ENCODE measurements around the gene TDRD7. TPM values are rescaled to one million over a fixed set of nuclear protein-coding genes. Genes with fewer than 3 reads are reported as not detected.

TDRD7 gene
- total RNA-seq, 1 donor from 2014 or later = 20.4 TPM

DNA sequence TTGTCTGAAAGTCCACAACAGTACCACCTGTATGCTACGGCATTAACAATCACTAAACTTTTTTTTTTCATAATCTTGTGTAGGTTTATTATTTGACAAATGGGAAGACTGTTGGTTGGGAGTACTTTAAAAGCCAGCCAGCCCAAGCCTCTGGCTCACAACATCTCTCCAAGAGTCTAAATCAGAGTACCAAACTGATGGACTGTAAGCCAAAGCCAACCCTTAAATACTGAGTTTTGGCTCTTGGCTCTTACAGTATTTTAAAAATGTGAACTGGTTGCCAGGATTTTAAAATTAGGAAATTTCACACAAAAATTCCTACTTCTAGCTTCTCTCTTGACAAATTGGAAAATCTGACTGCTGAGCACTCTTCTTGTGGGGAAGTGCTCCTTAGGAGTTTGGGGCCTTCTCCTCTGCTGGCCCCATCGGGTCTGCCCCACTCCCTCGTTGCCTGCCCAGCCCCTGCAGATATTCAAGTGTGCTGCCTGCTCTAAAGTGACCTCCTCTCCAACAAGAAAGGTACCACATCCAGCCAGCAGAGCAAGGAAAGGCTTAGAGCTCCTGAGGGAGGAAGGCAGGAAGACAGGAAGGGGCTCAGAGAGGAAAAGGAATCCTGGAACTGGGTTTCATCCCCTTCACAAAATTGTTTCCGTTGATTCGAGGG lies 67.7 kb downstream of the TDRD7 start:
- Mint-ChIP-seq H3K27ac (ENCODE audit: unreplicated experiment) (no peak overlapping the region), H3K36me3 (ENCODE audit: low read depth, unreplicated experiment) (peaks cover 12% of the 10 kb centered on the region), H3K4me1 (ENCODE audit: low read depth, unreplicated experiment) (peaks cover 4% of the 10 kb centered on the region), H3K9me3 (ENCODE audit: unreplicated experiment) (no peaks in the 10 kb centered on the region), H3K27me3 (ENCODE audit: low read depth, unreplicated experiment) (no peaks in the 10 kb centered on the region), H3K4me3 (ENCODE audit: unreplicated experiment) (no peak overlapping the region)
- DNase-seq (ENCODE audit: low read depth) = no peak
- Histone ChIP-seq H3K9me3 (ENCODE audit: insufficient read depth, low read depth, low read length) (no peaks in the 10 kb centered on the region), H3K27me3 (ENCODE audit: insufficient read depth, low read length) (no peaks in the 10 kb centered on the region), H3K27ac (ENCODE audit: low read depth, low read length) (no peak overlapping the region), H3K4me3 (ENCODE audit: insufficient read depth, low read depth, low read length) (no peak overlapping the region), H3K4me2 (ENCODE audit: low read length) (no peak overlapping the region), H3K4me1 (ENCODE audit: insufficient read depth, low read length) (no peaks in the 10 kb centered on the region), H3K79me2 (ENCODE audit: insufficient read depth, low read length) (no peaks in the 10 kb centered on the region), H4K20me1 (ENCODE audit: insufficient read depth, low read length) (no peaks in the 10 kb centered on the region), H3K36me3 (ENCODE audit: insufficient read depth, low read length) (no peaks in the 10 kb centered on the region), H2AFZ (ENCODE audit: low read depth, low read length) (no peak overlapping the region), H3K9ac (ENCODE audit: low read length) (no peak overlapping the region)
- TF ChIP-seq, protein P1, sequence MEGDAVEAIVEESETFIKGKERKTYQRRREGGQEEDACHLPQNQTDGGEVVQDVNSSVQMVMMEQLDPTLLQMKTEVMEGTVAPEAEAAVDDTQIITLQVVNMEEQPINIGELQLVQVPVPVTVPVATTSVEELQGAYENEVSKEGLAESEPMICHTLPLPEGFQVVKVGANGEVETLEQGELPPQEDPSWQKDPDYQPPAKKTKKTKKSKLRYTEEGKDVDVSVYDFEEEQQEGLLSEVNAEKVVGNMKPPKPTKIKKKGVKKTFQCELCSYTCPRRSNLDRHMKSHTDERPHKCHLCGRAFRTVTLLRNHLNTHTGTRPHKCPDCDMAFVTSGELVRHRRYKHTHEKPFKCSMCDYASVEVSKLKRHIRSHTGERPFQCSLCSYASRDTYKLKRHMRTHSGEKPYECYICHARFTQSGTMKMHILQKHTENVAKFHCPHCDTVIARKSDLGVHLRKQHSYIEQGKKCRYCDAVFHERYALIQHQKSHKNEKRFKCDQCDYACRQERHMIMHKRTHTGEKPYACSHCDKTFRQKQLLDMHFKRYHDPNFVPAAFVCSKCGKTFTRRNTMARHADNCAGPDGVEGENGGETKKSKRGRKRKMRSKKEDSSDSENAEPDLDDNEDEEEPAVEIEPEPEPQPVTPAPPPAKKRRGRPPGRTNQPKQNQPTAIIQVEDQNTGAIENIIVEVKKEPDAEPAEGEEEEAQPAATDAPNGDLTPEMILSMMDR (IDR thresholded peaks at IDR 0.05; ENCODE audit: insufficient read depth, low read depth, low read length) = no peak
- TF ChIP-seq EZH2 (IDR thresholded peaks at IDR 0.05; ENCODE audit: insufficient read depth, low read length) = no peak
- no peak for FAIRE-seq

DNA sequence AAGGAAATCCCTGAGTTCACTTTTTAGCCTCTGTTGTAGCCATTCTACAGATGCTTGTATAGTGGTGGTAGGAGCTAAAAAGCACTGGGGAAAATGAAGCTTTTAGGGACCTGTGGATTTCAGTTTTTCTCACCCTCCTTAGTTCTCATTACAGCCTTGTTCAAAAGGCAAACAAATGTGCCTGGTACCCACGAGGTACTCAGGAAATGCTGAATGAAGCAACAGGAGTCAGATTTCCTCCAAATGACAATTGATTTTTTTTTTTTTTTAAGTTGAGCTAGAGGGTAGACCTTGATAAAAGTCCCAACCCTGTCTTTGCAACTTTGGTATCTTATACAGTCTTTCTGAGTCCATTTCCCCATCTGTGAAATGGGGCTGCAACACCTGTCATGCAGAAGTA lies 68.3 kb downstream of the TDRD7 start:
- no peaks in the 10 kb centered on the region for H4K20me1 ChIP-seq (ENCODE audit: insufficient read depth, low read length)
- H3K4me3 Mint-ChIP-seq (ENCODE audit: unreplicated experiment) = no peak overlapping the region
- no peaks in the 10 kb centered on the region for H3K36me3 ChIP-seq (ENCODE audit: insufficient read depth, low read length)
- FAIRE-seq = no peak
- H2AFZ ChIP-seq (ENCODE audit: low read depth, low read length) = no peak overlapping the region
- H3K27me3 Mint-ChIP-seq (ENCODE audit: low read depth, unreplicated experiment) = no peaks in the 10 kb centered on the region
- no peaks in the 10 kb centered on the region for H3K4me1 ChIP-seq (ENCODE audit: insufficient read depth, low read length)
- peaks cover 12% of the 10 kb centered on the region for H3K36me3 Mint-ChIP-seq (ENCODE audit: low read depth, unreplicated experiment)
- H3K79me2 ChIP-seq (ENCODE audit: insufficient read depth, low read length) = no peaks in the 10 kb centered on the region
- H3K9ac ChIP-seq (ENCODE audit: low read length) = no peak overlapping the region
- H3K9me3 Mint-ChIP-seq (ENCODE audit: unreplicated experiment) = no peaks in the 10 kb centered on the region
- H3K27ac Mint-ChIP-seq (ENCODE audit: unreplicated experiment) = no peak overlapping the region
- H3K4me3 ChIP-seq (ENCODE audit: insufficient read depth, low read depth, low read length) = no peak overlapping the region
- no peak overlapping the region for H3K27ac ChIP-seq (ENCODE audit: low read depth, low read length)
- DNase-seq (ENCODE audit: low read depth) = no peak
- no peak overlapping the region for H3K4me2 ChIP-seq (ENCODE audit: low read length)
- TF ChIP-seq, protein P1 (IDR thresholded peaks at IDR 0.05; ENCODE audit: insufficient read depth, low read depth, low read length) = no peak
- no peak for TF ChIP-seq EZH2 (IDR thresholded peaks at IDR 0.05; ENCODE audit: insufficient read depth, low read length)
- no peaks in the 10 kb centered on the region for H3K9me3 ChIP-seq (ENCODE audit: insufficient read depth, low read depth, low read length)
- H3K4me1 Mint-ChIP-seq (ENCODE audit: low read depth, unreplicated experiment) = no peaks in the 10 kb centered on the region
- no peaks in the 10 kb centered on the region for H3K27me3 ChIP-seq (ENCODE audit: insufficient read depth, low read length)

DNA sequence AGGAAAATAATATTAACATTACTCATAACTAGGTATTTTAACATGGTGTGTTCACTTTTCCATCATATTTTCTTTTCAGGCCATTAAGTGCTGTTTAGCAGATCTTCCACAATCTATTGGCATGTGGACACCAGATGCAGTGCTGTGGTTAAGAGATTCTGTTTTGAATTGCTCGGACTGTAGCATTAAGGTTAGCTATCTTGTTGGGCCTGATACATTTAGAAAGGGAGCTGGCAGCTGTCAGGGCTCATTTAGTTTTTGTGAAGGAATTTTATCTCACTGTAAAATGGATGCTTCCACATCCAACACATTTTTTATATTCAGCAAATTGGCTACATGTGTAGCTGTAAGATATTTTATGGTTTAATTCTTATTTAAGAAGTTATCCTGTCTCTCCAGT lies 68.9 kb downstream of the TDRD7 start:
- Mint-ChIP-seq H3K36me3 (ENCODE audit: low read depth, unreplicated experiment) (peaks cover 12% of the 10 kb centered on the region), H3K4me3 (ENCODE audit: unreplicated experiment) (no peak overlapping the region), H3K4me1 (ENCODE audit: low read depth, unreplicated experiment) (no peaks in the 10 kb centered on the region), H3K9me3 (ENCODE audit: unreplicated experiment) (no peaks in the 10 kb centered on the region), H3K27ac (ENCODE audit: unreplicated experiment) (no peak overlapping the region), H3K27me3 (ENCODE audit: low read depth, unreplicated experiment) (no peaks in the 10 kb centered on the region)
- H4K20me1 ChIP-seq (ENCODE audit: insufficient read depth, low read length) = no peaks in the 10 kb centered on the region
- no peaks in the 10 kb centered on the region for H3K36me3 ChIP-seq (ENCODE audit: insufficient read depth, low read length)
- H3K4me1 ChIP-seq (ENCODE audit: insufficient read depth, low read length) = no peaks in the 10 kb centered on the region
- H3K4me2 ChIP-seq (ENCODE audit: low read length) = no peak overlapping the region
- FAIRE-seq (no peak), DNase-seq (ENCODE audit: low read depth) (no peak)
- H3K9me3 ChIP-seq (ENCODE audit: insufficient read depth, low read depth, low read length) = no peaks in the 10 kb centered on the region
- no peak overlapping the region for H3K4me3 ChIP-seq (ENCODE audit: insufficient read depth, low read depth, low read length)
- no peaks in the 10 kb centered on the region for H3K79me2 ChIP-seq (ENCODE audit: insufficient read depth, low read length)
- no peaks in the 10 kb centered on the region for H3K27me3 ChIP-seq (ENCODE audit: insufficient read depth, low read length)
- H3K27ac ChIP-seq (ENCODE audit: low read depth, low read length) = no peak overlapping the region
- no peak overlapping the region for H2AFZ ChIP-seq (ENCODE audit: low read depth, low read length)
- TF ChIP-seq EZH2 (IDR thresholded peaks at IDR 0.05; ENCODE audit: insufficient read depth, low read length) = no peak
- TF ChIP-seq, protein P1 (IDR thresholded peaks at IDR 0.05; ENCODE audit: insufficient read depth, low read depth, low read length) = no peak
- H3K9ac ChIP-seq (ENCODE audit: low read length) = no peak overlapping the region
